ENCODE results near the gene CCDC137.

DNA sequence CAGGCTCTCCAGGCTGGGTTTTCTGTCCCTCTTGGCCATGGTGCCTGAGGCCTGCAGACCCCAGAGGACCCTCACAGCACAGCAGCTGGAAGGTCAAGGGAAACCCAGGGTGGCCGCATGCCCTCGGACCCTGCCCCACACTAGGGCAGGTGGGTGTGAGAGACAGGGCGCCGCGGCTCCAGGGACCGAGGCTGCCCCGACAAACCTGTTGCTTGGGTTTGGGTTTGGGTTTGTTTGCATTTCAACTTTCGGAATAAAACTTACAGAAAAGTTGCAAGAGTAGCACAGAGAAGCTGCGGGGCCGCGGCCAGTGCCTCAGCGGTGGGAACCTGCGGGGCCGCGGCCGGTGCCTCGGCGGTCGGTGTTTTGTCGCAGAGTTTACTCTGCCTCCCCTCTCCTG lies 25.1 kb downstream of the CCDC137 start:
- TF ChIP-seq, protein P1, sequence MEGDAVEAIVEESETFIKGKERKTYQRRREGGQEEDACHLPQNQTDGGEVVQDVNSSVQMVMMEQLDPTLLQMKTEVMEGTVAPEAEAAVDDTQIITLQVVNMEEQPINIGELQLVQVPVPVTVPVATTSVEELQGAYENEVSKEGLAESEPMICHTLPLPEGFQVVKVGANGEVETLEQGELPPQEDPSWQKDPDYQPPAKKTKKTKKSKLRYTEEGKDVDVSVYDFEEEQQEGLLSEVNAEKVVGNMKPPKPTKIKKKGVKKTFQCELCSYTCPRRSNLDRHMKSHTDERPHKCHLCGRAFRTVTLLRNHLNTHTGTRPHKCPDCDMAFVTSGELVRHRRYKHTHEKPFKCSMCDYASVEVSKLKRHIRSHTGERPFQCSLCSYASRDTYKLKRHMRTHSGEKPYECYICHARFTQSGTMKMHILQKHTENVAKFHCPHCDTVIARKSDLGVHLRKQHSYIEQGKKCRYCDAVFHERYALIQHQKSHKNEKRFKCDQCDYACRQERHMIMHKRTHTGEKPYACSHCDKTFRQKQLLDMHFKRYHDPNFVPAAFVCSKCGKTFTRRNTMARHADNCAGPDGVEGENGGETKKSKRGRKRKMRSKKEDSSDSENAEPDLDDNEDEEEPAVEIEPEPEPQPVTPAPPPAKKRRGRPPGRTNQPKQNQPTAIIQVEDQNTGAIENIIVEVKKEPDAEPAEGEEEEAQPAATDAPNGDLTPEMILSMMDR (IDR thresholded peaks at IDR 0.05) = no peak
- TF ChIP-seq CHD2 (IDR thresholded peaks at IDR 0.05; ENCODE audit: low read length, partially characterized antibody) = no peak
- no peak for TF ChIP-seq TAF1 (IDR thresholded peaks at IDR 0.05; ENCODE audit: borderline replicate concordance, low read depth, low read length)
- TF ChIP-seq MXI1 (IDR thresholded peaks at IDR 0.05; ENCODE audit: low read depth, low read length) = no peak
- TF ChIP-seq RFX5 (IDR thresholded peaks at IDR 0.05; ENCODE audit: low read length) = no peak
- TF ChIP-seq POLR2AphosphoS5 (IDR thresholded peaks at IDR 0.05; ENCODE audit: low read depth, low read length) = no peak
- TF ChIP-seq, protein P2, sequence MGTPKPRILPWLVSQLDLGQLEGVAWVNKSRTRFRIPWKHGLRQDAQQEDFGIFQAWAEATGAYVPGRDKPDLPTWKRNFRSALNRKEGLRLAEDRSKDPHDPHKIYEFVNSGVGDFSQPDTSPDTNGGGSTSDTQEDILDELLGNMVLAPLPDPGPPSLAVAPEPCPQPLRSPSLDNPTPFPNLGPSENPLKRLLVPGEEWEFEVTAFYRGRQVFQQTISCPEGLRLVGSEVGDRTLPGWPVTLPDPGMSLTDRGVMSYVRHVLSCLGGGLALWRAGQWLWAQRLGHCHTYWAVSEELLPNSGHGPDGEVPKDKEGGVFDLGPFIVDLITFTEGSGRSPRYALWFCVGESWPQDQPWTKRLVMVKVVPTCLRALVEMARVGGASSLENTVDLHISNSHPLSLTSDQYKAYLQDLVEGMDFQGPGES (IDR thresholded peaks at IDR 0.05; ENCODE audit: low read depth, low read length) = no peak
- TF ChIP-seq, protein P3, sequence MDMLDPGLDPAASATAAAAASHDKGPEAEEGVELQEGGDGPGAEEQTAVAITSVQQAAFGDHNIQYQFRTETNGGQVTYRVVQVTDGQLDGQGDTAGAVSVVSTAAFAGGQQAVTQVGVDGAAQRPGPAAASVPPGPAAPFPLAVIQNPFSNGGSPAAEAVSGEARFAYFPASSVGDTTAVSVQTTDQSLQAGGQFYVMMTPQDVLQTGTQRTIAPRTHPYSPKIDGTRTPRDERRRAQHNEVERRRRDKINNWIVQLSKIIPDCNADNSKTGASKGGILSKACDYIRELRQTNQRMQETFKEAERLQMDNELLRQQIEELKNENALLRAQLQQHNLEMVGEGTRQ (IDR thresholded peaks at IDR 0.05; ENCODE audit: borderline replicate concordance, low read depth, low read length) = no peak
- TF ChIP-seq GABPA (IDR thresholded peaks at IDR 0.05; ENCODE audit: low read depth) = no peak
- TF ChIP-seq FOSL2 (IDR thresholded peaks at IDR 0.05; ENCODE audit: borderline replicate concordance, low read depth) = no peak
- TF ChIP-seq TEAD4 (IDR thresholded peaks at IDR 0.05; ENCODE audit: borderline replicate concordance, insufficient read depth) = no peak
- TF ChIP-seq ELF1 (IDR thresholded peaks at IDR 0.05) = no peak
- no peak for TF ChIP-seq JUND (IDR thresholded peaks at IDR 0.05)
